Central memory CD8-positive, alpha-beta T cell (primary cell): ENCODE results near the gene SERPINB12.

Experiments
- ATAC-seq: fragments of 150-1000 bp; cut with Tn5 transposase; replicated peaks from 2 replicates; pipeline ENCODE4 v1.10.0; 2022; ENCODE audit warnings: mild to moderate bottlenecking, moderate FRiP score, moderate number of reproducible peaks; ENCODE audit not compliant: poor library complexity, severe bottlenecking; ENCODE audit errors: extremely low read depth
- DNase-seq, 2 donors: peaks; one replicate each; pipeline ENCODE4 v3.0.0; 2021; ENCODE audit warnings: low spot score in 2 of 2
- H3K27ac Mint-ChIP-seq: one replicate; pipeline ENCODE4 v1.8.0; 2022; ENCODE audit warnings: low read depth, mild to moderate bottlenecking, moderate library complexity, mixed read lengths
- H3K27me3 Mint-ChIP-seq: one replicate; pipeline ENCODE4 v1.8.0; 2022; ENCODE audit warnings: mixed read lengths
- H3K36me3 Mint-ChIP-seq: one replicate; pipeline ENCODE4 v1.8.0; 2022; ENCODE audit warnings: mild to moderate bottlenecking, moderate library complexity, mixed read lengths; ENCODE audit not compliant: insufficient read depth
- H3K4me1 Mint-ChIP-seq: one replicate; pipeline ENCODE4 v1.8.0; 2022; ENCODE audit warnings: mixed read lengths
- H3K4me3 Mint-ChIP-seq: one replicate; pipeline ENCODE4 v1.8.0; 2022; ENCODE audit warnings: mild to moderate bottlenecking, moderate library complexity, mixed read lengths
- H3K9me3 Mint-ChIP-seq: one replicate; pipeline ENCODE4 v1.8.0; 2022; ENCODE audit warnings: mixed read lengths

The SERPINB12 gene

GRCh38 chr18:63523660-63524059 is 18.5 kb upstream of the SERPINB12 start:
- no peak for DNase-seq

GRCh38 chr18:63527251-63527650 is 14.9 kb upstream of the SERPINB12 start:
- ATAC-seq (no peak), DNase-seq (no peak)
- Mint-ChIP-seq H3K9me3 (no peaks in the 10 kb centered on the region), H3K27ac (no peak overlapping the region), H3K36me3 (no peaks in the 10 kb centered on the region), H3K4me1 (no peaks in the 10 kb centered on the region), H3K4me3 (no peak overlapping the region), H3K27me3 (peaks cover 24% of the 10 kb centered on the region)

More at GRCh38 chr18:63523660-63524059, 18.5 kb upstream of the SERPINB12 start:
- H3K27ac Mint-ChIP-seq, result no peak overlapping the region
- no peaks in the 10 kb centered on the region for H3K9me3 Mint-ChIP-seq
- H3K4me1 Mint-ChIP-seq, result peaks cover under 1% of the 10 kb centered on the region
- H3K36me3 Mint-ChIP-seq, result no peaks in the 10 kb centered on the region
- H3K27me3 Mint-ChIP-seq, result peaks cover 38% of the 10 kb centered on the region
- ATAC-seq, result no peak
- no peak overlapping the region for H3K4me3 Mint-ChIP-seq

GRCh38 chr18:63528863-63529492 is 13.2 kb upstream of the SERPINB12 start:
- DNase-seq (no peak), ATAC-seq (no peak)
- H3K4me3 Mint-ChIP-seq, result no peak overlapping the region
- H3K27ac Mint-ChIP-seq, result no peak overlapping the region
- H3K27me3 Mint-ChIP-seq, result peaks cover 22% of the 10 kb centered on the region
- H3K9me3 Mint-ChIP-seq, result no peaks in the 10 kb centered on the region
- no peaks in the 10 kb centered on the region for H3K4me1 Mint-ChIP-seq
- no peaks in the 10 kb centered on the region for H3K36me3 Mint-ChIP-seq

- Mint-ChIP-seq H3K27me3 (peaks cover 46% of the 10 kb centered on the region), H3K4me1 (no peaks in the 10 kb centered on the region), H3K27ac (no peak overlapping the region), H3K9me3 (no peaks in the 10 kb centered on the region), H3K36me3 (no peaks in the 10 kb centered on the region), H3K4me3 (no peak overlapping the region)
- ATAC-seq, result no peak
- no peak for DNase-seq
These were observed 9.7 kb upstream of the SERPINB12 start for GRCh38 chr18:63532471-63532870.

GRCh38 chr18:63534615-63535014 is 7.6 kb upstream of the SERPINB12 start:
- Mint-ChIP-seq H3K4me3 (no peak overlapping the region), H3K4me1 (no peaks in the 10 kb centered on the region)
- no peak for ATAC-seq

GRCh38 chr18:63539904-63540510 is 2.2 kb upstream of the SERPINB12 start:
- Mint-ChIP-seq H3K9me3 (no peaks in the 10 kb centered on the region), H3K4me1 (no peaks in the 10 kb centered on the region), H3K36me3 (no peaks in the 10 kb centered on the region)

More at GRCh38 chr18:63534615-63535014, 7.6 kb upstream of the SERPINB12 start:
- H3K27ac Mint-ChIP-seq, result no peak overlapping the region
- H3K9me3 Mint-ChIP-seq, result no peaks in the 10 kb centered on the region
- no peaks in the 10 kb centered on the region for H3K36me3 Mint-ChIP-seq
- no peak for DNase-seq
- peaks cover 53% of the 10 kb centered on the region for H3K27me3 Mint-ChIP-seq

GRCh38 chr18:63544017-63544416 is 1.8 kb downstream of the SERPINB12 start:
- no peak for ATAC-seq
- Mint-ChIP-seq H3K4me1 (no peaks in the 10 kb centered on the region), H3K27ac (no peak overlapping the region), H3K27me3 (peaks cover 66% of the 10 kb centered on the region), H3K4me3 (no peak overlapping the region), H3K9me3 (no peaks in the 10 kb centered on the region), H3K36me3 (no peaks in the 10 kb centered on the region)
- DNase-seq, result no peak

More at GRCh38 chr18:63539904-63540510, 2.2 kb upstream of the SERPINB12 start:
- Mint-ChIP-seq H3K4me3 (no peak overlapping the region), H3K27me3 (peaks cover 69% of the 10 kb centered on the region), H3K27ac (no peak overlapping the region)
- no peak for DNase-seq
- no peak for ATAC-seq

GRCh38 chr18:63545000-63545399 is 2.8 kb downstream of the SERPINB12 start:
- Mint-ChIP-seq H3K36me3 (no peaks in the 10 kb centered on the region), H3K9me3 (no peaks in the 10 kb centered on the region), H3K4me3 (no peak overlapping the region), H3K27ac (no peak overlapping the region), H3K4me1 (no peaks in the 10 kb centered on the region), H3K27me3 (peaks cover 56% of the 10 kb centered on the region)
- DNase-seq (no peak), ATAC-seq (no peak)

- no peak overlapping the region for H3K4me3 Mint-ChIP-seq
- H3K27ac Mint-ChIP-seq, result no peak overlapping the region
- ATAC-seq (no peak), DNase-seq (no peak)
- H3K36me3 Mint-ChIP-seq, result no peaks in the 10 kb centered on the region
- H3K4me1 Mint-ChIP-seq, result no peaks in the 10 kb centered on the region
- H3K27me3 Mint-ChIP-seq, result peaks cover 34% of the 10 kb centered on the region
- no peaks in the 10 kb centered on the region for H3K9me3 Mint-ChIP-seq
These were observed 7.9 kb downstream of the SERPINB12 start for GRCh38 chr18:63550068-63550467.

GRCh38 chr18:63551769-63552168 is 9.6 kb downstream of the SERPINB12 start:
- no peaks in the 10 kb centered on the region for H3K9me3 Mint-ChIP-seq
- DNase-seq (no peak), ATAC-seq (no peak)
- H3K27ac Mint-ChIP-seq, result no peak overlapping the region
- H3K4me3 Mint-ChIP-seq, result no peak overlapping the region
- no peaks in the 10 kb centered on the region for H3K36me3 Mint-ChIP-seq
- peaks cover 23% of the 10 kb centered on the region for H3K27me3 Mint-ChIP-seq
- H3K4me1 Mint-ChIP-seq, result no peaks in the 10 kb centered on the region

GRCh38 chr18:63552581-63552980 is 10.4 kb downstream of the SERPINB12 start:
- no peak overlapping the region for H3K27ac Mint-ChIP-seq
- no peaks in the 10 kb centered on the region for H3K4me1 Mint-ChIP-seq
- peaks cover 18% of the 10 kb centered on the region for H3K27me3 Mint-ChIP-seq
- no peaks in the 10 kb centered on the region for H3K36me3 Mint-ChIP-seq
- no peak for DNase-seq
- ATAC-seq, result no peak
- no peak overlapping the region for H3K4me3 Mint-ChIP-seq
- no peaks in the 10 kb centered on the region for H3K9me3 Mint-ChIP-seq

- Mint-ChIP-seq H3K27ac (no peak overlapping the region), H3K4me1 (no peaks in the 10 kb centered on the region), H3K4me3 (no peak overlapping the region), H3K9me3 (no peaks in the 10 kb centered on the region), H3K36me3 (no peaks in the 10 kb centered on the region), H3K27me3 (peaks cover 13% of the 10 kb centered on the region)
- DNase-seq, result no peak
- no peak for ATAC-seq
These were observed 10.9 kb downstream of the SERPINB12 start for GRCh38 chr18:63553081-63553480.
